Neural cell (in vitro differentiated cells): Measurements from ENCODE around the gene DUSP18. TPM values are rescaled to one million over a fixed set of nuclear protein-coding genes. Genes with fewer than 3 reads are reported as not detected.

Experiments used
- H2AFZ ChIP-seq: fragments of 200-600, 300-800 bp; sonication (generic), shearing (Covaris generic); 2 replicates; pipeline ENCODE4 v1.6.0; 2014; ENCODE audit warnings: low read depth, mild to moderate bottlenecking, antibody characterized with exemption, low read length, moderate library complexity
- H3F3A ChIP-seq: fragments of 200-600 bp; shearing (Covaris generic); 2 replicates; pipeline ENCODE4 v1.6.1; 2016; ENCODE audit warnings: mild to moderate bottlenecking, moderate library complexity, mixed read lengths, antibody characterized with exemption, low read length; ENCODE audit not compliant: insufficient read depth, poor library complexity, severe bottlenecking
- H3K27ac ChIP-seq: fragments of 200-600, 300-800 bp; sonication (generic), shearing (Covaris generic); 2 replicates; pipeline ENCODE4 v1.5.1; 2014; ENCODE audit warnings: mild to moderate bottlenecking, low read length, moderate library complexity
- H3K27me3 ChIP-seq: fragments of 300-800, 200-600 bp; sonication (generic), shearing (Covaris generic); 2 replicates; pipeline ENCODE4 v1.6.0; 2014; ENCODE audit warnings: mild to moderate bottlenecking, low read depth, low read length, moderate library complexity; ENCODE audit not compliant: insufficient read depth
- H3K36me3 ChIP-seq: fragments of 300-800, 200-600 bp; sonication (generic), shearing (Covaris generic); 2 replicates; pipeline ENCODE4 v1.5.1; 2014; ENCODE audit warnings: mild to moderate bottlenecking, antibody characterized with exemption, low read length, moderate library complexity; ENCODE audit not compliant: insufficient read depth
- H3K4me2 ChIP-seq: fragments of 300-800, 200-600 bp; sonication (generic), shearing (Covaris generic); 2 replicates; pipeline ENCODE4 v1.6.0; 2014; ENCODE audit warnings: mild to moderate bottlenecking, low read length
- H3K4me3 ChIP-seq: fragments of 300-800, 200-600 bp; sonication (generic), shearing (Covaris generic); 2 replicates; pipeline ENCODE4 v1.5.1; 2014; ENCODE audit warnings: mild to moderate bottlenecking, low read length, moderate library complexity
- H3K79me2 ChIP-seq: fragments of 200-600 bp; shearing (Covaris generic); replicated peaks from 2 replicates; pipeline ENCODE4 v1.6.0; 2014; ENCODE audit warnings: mild to moderate bottlenecking, low read length, moderate library complexity; ENCODE audit not compliant: insufficient read depth
- H3K9ac ChIP-seq: fragments of 300-800, 200-600 bp; sonication (generic), shearing (Covaris generic); 2 replicates; pipeline ENCODE4 v1.6.1; 2016; ENCODE audit warnings: mild to moderate bottlenecking, low read length, mixed read lengths
- H3K9me2 ChIP-seq: fragments of 200-600 bp; shearing (Covaris generic); 2 replicates; pipeline ENCODE4 v1.6.1; 2016; ENCODE audit warnings: mild to moderate bottlenecking, low read length, mixed read lengths; ENCODE audit not compliant: insufficient read depth
- H3K9me3 ChIP-seq: fragments of 200-600, 300-800 bp; sonication (generic), shearing (Covaris generic); 2 replicates; pipeline ENCODE4 v1.6.1; 2016; ENCODE audit warnings: mild to moderate bottlenecking, mixed run types, low read length, moderate library complexity, mixed read lengths
- H4K20me1 ChIP-seq: fragments of 200-600 bp; shearing (Covaris generic); 2 replicates; pipeline ENCODE4 v1.6.1; 2016; ENCODE audit warnings: mild to moderate bottlenecking, mixed run types; ENCODE audit not compliant: insufficient read depth
- EP300 ChIP-seq: fragments of 450-650 bp; conservative IDR thresholded peaks from 2 replicates; pipeline ENCODE4 v1.6.1; 2014; ENCODE audit warnings: antibody characterized with exemption, mild to moderate bottlenecking, moderate library complexity; ENCODE audit not compliant: poor library complexity, severe bottlenecking
- EZH2 ChIP-seq: fragments of 200-600, 300-800 bp; shearing (Covaris generic), sonication (generic); IDR thresholded peaks from 2 replicates; pipeline ENCODE4 v1.6.1; 2014; ENCODE audit warnings: antibody characterized with exemption, low read length, borderline replicate concordance, mild to moderate bottlenecking; ENCODE audit not compliant: insufficient read depth, poor library complexity, severe bottlenecking
- MXI1 ChIP-seq: fragments of 450-650 bp; conservative IDR thresholded peaks from 2 replicates; pipeline ENCODE4 v1.6.1; 2014; ENCODE audit warnings: antibody characterized with exemption, mild to moderate bottlenecking; ENCODE audit not compliant: poor library complexity, severe bottlenecking
- POLR2AphosphoS5 ChIP-seq: IDR thresholded peaks from 2 replicates; pipeline ENCODE4 v1.6.1; 2012
- RAD21 ChIP-seq: fragments of 450-650 bp; conservative IDR thresholded peaks from 2 replicates; pipeline ENCODE4 v1.6.1; 2014; ENCODE audit warnings: antibody characterized with exemption, mild to moderate bottlenecking, moderate library complexity
- REST ChIP-seq: IDR thresholded peaks from 2 replicates; pipeline ENCODE4 v1.6.1; 2012; ENCODE audit warnings: borderline replicate concordance
- SMC3 ChIP-seq: fragments of 450-650 bp; conservative IDR thresholded peaks from 2 replicates; pipeline ENCODE4 v1.6.1; 2014; ENCODE audit warnings: antibody characterized with exemption, mild to moderate bottlenecking, moderate library complexity; ENCODE audit not compliant: poor library complexity
- TAF1 ChIP-seq: IDR thresholded peaks from 2 replicates; pipeline ENCODE4 v1.6.1; 2012; ENCODE audit warnings: low read depth
- polyA plus RNA-seq: library from polyadenylated mRNA; depleted of rRNA; stranded (reverse); fragments of >200 nt; gene quantifications from 2 replicates; pipeline ENCODE4 v1.2.3, GENCODE V29; 2014
- TF ChIP-seq, protein P1 (sequence below): fragments of 450-650 bp; IDR thresholded peaks from 2 replicates; pipeline ENCODE4 v1.5.1; 2014; ENCODE audit warnings: antibody characterized with exemption, mild to moderate bottlenecking, moderate library complexity; ENCODE audit not compliant: poor library complexity, severe bottlenecking

DUSP18 gene
- polyA plus RNA-seq, 1 donor from 2014 or later = 18.6 TPM

- Histone ChIP-seq H2AFZ (no peak overlapping the region), H3K79me2 (no peaks in the 10 kb centered on the region)
These were observed 5.5 kb upstream of the DUSP18 start for GRCh38 chr22:30673136-30673535.

DNA sequence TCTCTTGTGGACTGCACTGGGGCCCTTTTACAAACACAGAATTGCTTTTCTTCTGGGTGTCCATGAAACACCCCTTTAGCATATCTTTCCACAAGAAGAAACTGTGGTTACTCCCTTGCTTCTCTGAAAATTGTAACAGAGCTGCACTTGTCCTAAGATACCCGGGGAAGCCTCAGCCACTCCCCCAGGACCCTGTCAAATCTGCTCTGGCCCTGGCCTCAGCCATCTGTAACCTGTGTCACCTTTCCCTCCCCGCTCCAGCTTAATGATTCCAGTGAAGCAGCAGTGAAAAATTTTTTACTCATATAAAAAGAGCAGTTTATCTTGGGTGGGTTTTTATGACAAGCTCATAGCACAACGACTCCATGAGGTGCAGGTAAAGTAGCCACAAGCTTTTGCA lies 3.4 kb upstream of the DUSP18 start:
- TF ChIP-seq MXI1 (no peak), POLR2AphosphoS5 (no peak), TAF1 (no peak), EP300 (no peak), REST (no peak), RAD21 (no peak), SMC3 (no peak), EZH2 (no peak)
- TF ChIP-seq, protein P1, sequence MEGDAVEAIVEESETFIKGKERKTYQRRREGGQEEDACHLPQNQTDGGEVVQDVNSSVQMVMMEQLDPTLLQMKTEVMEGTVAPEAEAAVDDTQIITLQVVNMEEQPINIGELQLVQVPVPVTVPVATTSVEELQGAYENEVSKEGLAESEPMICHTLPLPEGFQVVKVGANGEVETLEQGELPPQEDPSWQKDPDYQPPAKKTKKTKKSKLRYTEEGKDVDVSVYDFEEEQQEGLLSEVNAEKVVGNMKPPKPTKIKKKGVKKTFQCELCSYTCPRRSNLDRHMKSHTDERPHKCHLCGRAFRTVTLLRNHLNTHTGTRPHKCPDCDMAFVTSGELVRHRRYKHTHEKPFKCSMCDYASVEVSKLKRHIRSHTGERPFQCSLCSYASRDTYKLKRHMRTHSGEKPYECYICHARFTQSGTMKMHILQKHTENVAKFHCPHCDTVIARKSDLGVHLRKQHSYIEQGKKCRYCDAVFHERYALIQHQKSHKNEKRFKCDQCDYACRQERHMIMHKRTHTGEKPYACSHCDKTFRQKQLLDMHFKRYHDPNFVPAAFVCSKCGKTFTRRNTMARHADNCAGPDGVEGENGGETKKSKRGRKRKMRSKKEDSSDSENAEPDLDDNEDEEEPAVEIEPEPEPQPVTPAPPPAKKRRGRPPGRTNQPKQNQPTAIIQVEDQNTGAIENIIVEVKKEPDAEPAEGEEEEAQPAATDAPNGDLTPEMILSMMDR = no peak

More at GRCh38 chr22:30673136-30673535, 5.5 kb upstream of the DUSP18 start:
- H3K9me2 ChIP-seq = no peaks in the 10 kb centered on the region
- no peak for TF ChIP-seq POLR2AphosphoS5
- no peak for TF ChIP-seq EP300
- TF ChIP-seq TAF1 = no peak
- TF ChIP-seq, protein P1 = no peak
- TF ChIP-seq EZH2 = no peak
- no peak for TF ChIP-seq SMC3
- H3K36me3 ChIP-seq = no peaks in the 10 kb centered on the region
- H3K27me3 ChIP-seq = no peaks in the 10 kb centered on the region
- H3K27ac ChIP-seq = no peak overlapping the region
- H3K4me3 ChIP-seq = no peak overlapping the region
- H4K20me1 ChIP-seq = no peaks in the 10 kb centered on the region
- no peaks in the 10 kb centered on the region for H3F3A ChIP-seq
- no peak overlapping the region for H3K4me2 ChIP-seq
- no peak overlapping the region for H3K9ac ChIP-seq
- H3K9me3 ChIP-seq = no peaks in the 10 kb centered on the region

More for the DNA sequence above, 3.4 kb upstream of the DUSP18 start:
- Histone ChIP-seq H3K36me3 (no peaks in the 10 kb centered on the region), H3K4me3 (no peak overlapping the region), H4K20me1 (no peaks in the 10 kb centered on the region), H3K27me3 (no peaks in the 10 kb centered on the region), H3F3A (no peaks in the 10 kb centered on the region), H2AFZ (no peak overlapping the region), H3K9me2 (no peaks in the 10 kb centered on the region), H3K79me2 (peaks cover 4% of the 10 kb centered on the region), H3K9ac (no peak overlapping the region), H3K9me3 (no peaks in the 10 kb centered on the region), H3K4me2 (no peak overlapping the region), H3K27ac (no peak overlapping the region)
